ENCODE data around the gene PTPN4. TPM values are rescaled to one million over a fixed set of nuclear protein-coding genes. Genes with fewer than 3 reads are reported as not detected.

Gene PTPN4
- total RNA-seq, 4 donors from 2014 or later = 15.0 to 45.2 (median 21.1) TPM

GRCh38 chr2:120004254-120004653, 244.5 kb downstream of the PTPN4 start:
- Histone ChIP-seq H3K4me3 (no peak overlapping the region), H3K27ac (no peak overlapping the region), H3K4me1 (no peaks in the 10 kb centered on the region), H3K36me3 (no peaks in the 10 kb centered on the region), H3K27me3 (no peaks in the 10 kb centered on the region), H3K9me3 (no peaks in the 10 kb centered on the region)
- TF ChIP-seq CTCF (IDR thresholded peaks at IDR 0.05) (no peak), EP300 (IDR thresholded peaks at IDR 0.05) (no peak), POLR2A (IDR thresholded peaks at IDR 0.05) (no peak)
- DNase-seq (ENCODE audit: low spot score in 2 of 2) = no peak

- Histone ChIP-seq H3K27ac (no peak overlapping the region), H3K4me3 (no peak overlapping the region), H3K27me3 (no peaks in the 10 kb centered on the region), H3K36me3 (no peaks in the 10 kb centered on the region), H3K9me3 (no peaks in the 10 kb centered on the region), H3K4me1 (no peaks in the 10 kb centered on the region)
- no peak for DNase-seq (ENCODE audit: low spot score in 2 of 2)
- WGBS, 2 donors = 94 to 96% methylated on average over 11 of the region's 11 CpGs
- TF ChIP-seq CTCF (IDR thresholded peaks at IDR 0.05) (no peak), POLR2A (IDR thresholded peaks at IDR 0.05) (no peak), EP300 (IDR thresholded peaks at IDR 0.05) (no peak)
These were observed 246.3 kb downstream of the PTPN4 start for GRCh38 chr2:120005834-120006521.

GRCh38 chr2:120007851-120008250, 248.1 kb downstream of the PTPN4 start:
- H3K9me3 ChIP-seq = no peaks in the 10 kb centered on the region
- H3K36me3 ChIP-seq = no peaks in the 10 kb centered on the region
- no peaks in the 10 kb centered on the region for H3K27me3 ChIP-seq
- H3K4me3 ChIP-seq = no peak overlapping the region
- no peak for TF ChIP-seq POLR2A (IDR thresholded peaks at IDR 0.05)
- TF ChIP-seq CTCF (IDR thresholded peaks at IDR 0.05) = no peak
- TF ChIP-seq EP300 (IDR thresholded peaks at IDR 0.05) = no peak
- DNase-seq (ENCODE audit: low spot score in 2 of 2) = no peak
- peaks cover 0 to 7% (median 2%) of the 10 kb centered on the region in 4 donors for H3K4me1 ChIP-seq
- WGBS, 2 donors = 95 to 96% methylated on average over 4 of the region's 4 CpGs
- H3K27ac ChIP-seq = no peak overlapping the region

GRCh38 chr2:120012363-120012762, 252.6 kb downstream of the PTPN4 start:
- Histone ChIP-seq H3K4me3 (peak overlapping the region; percentile 71 to 98 (median 80)), H3K9me3 (no peaks in the 10 kb centered on the region), H3K4me1 (peaks cover 0 to 20% (median 2%) of the 10 kb centered on the region in 4 donors), H3K36me3 (no peaks in the 10 kb centered on the region), H3K27ac (peak overlapping the region in 3 of 4 donors; percentile 82 to 92 (median 84)), H3K27me3 (no peaks in the 10 kb centered on the region)
- TF ChIP-seq CTCF (IDR thresholded peaks at IDR 0.05) = no peak
- no peak for TF ChIP-seq POLR2A (IDR thresholded peaks at IDR 0.05)
- no peak for TF ChIP-seq EP300 (IDR thresholded peaks at IDR 0.05)
- WGBS, 2 donors = 33 to 36% methylated on average over 8 of the region's 8 CpGs
- no peak for DNase-seq (ENCODE audit: low spot score in 2 of 2)

- 0 to 1% methylated on average over 38 to 82 of the region's 104 CpGs for WGBS, 2 donors
- Histone ChIP-seq H3K4me3 (peak within 1 kb of the TSS; percentile 71 to 98 (median 80)), H3K27me3 (no peaks in the 10 kb centered on the region), H3K27ac (peak within 1 kb of the TSS; percentile 72 to 92 (median 83)), H3K4me1 (peaks cover 0 to 20% (median 2%) of the 10 kb centered on the region in 4 donors), H3K36me3 (no peaks in the 10 kb centered on the region), H3K9me3 (no peaks in the 10 kb centered on the region)
- peak; percentile 81 to 84 for DNase-seq (ENCODE audit: low spot score in 2 of 2)
- peak; percentile 50 to 67 for TF ChIP-seq EP300 (IDR thresholded peaks at IDR 0.05)
- peak in 2 of 5 experiments; percentile 8 to 37 for TF ChIP-seq CTCF (IDR thresholded peaks at IDR 0.05)
- peak in 1 of 2 donors; percentile 59 for TF ChIP-seq POLR2A (IDR thresholded peaks at IDR 0.05)
These were observed 253.3 kb downstream of the PTPN4 start, which contains the start of gene EPB41L5 for GRCh38 chr2:120012771-120013596. TSS of gene EPB41L5 (plus strand) at chr2:120013077. CDS start at chr2:120019085, 6,008 bp downstream.

Measured in tibial nerve (tissue), 4 donors.